Aorta (tissue), 5 donors: ENCODE measurements around the gene SLC35F3. TPM values are rescaled to one million over a fixed set of nuclear protein-coding genes. Genes with fewer than 3 reads are reported as not detected.
"Not testable (repeated sequence)": the region's sequence is repeated elsewhere in the genome, so short reads cannot be mapped to it uniquely, and the experiment has no call there.

Experiments used
- ATAC-seq: fragments of 200-7000 bp; cut with Tn5 transposase; one replicate; pipeline ENCODE4 v1.9.1; 2022; ENCODE audit warnings: moderate library complexity; ENCODE audit not compliant: low FRiP score
- DNase-seq, 2 donors: peaks; one replicate each; pipeline ENCODE4 v3.0.0-alpha.2; 2020
- H3K27ac ChIP-seq, 2 donors: one replicate each; pipeline ENCODE4 v1.5.1; 2013; ENCODE audit warnings: low read length in 2 of 2, mild to moderate bottlenecking in 2 of 2, moderate library complexity in 2 of 2, control low read depth in 1 of 2, inconsistent platforms in 1 of 2, low read depth in 1 of 2
- H3K27me3 ChIP-seq, 2 donors: one replicate each; pipeline ENCODE4 v1.6.1; 2013; ENCODE audit warnings: control low read depth in 1 of 2, low read length in 1 of 2, mild to moderate bottlenecking in 1 of 2, moderate library complexity in 1 of 2; ENCODE audit not compliant: insufficient read depth in 2 of 2, control insufficient read depth in 1 of 2
- H3K36me3 ChIP-seq, 2 donors: one replicate each; pipeline ENCODE4 v1.6.1; 2013; ENCODE audit warnings: control low read depth in 1 of 2, low read length in 1 of 2, mild to moderate bottlenecking in 1 of 2; ENCODE audit not compliant: insufficient read depth in 2 of 2, control insufficient read depth in 1 of 2
- H3K4me1 ChIP-seq, 2 donors: one replicate each; pipeline ENCODE4 v1.6.1; 2013; ENCODE audit warnings: low read length in 2 of 2, control low read depth in 1 of 2, mild to moderate bottlenecking in 1 of 2, moderate library complexity in 1 of 2; ENCODE audit not compliant: insufficient read depth in 2 of 2, control insufficient read depth in 1 of 2
- H3K4me3 ChIP-seq, 2 donors: one replicate each; pipeline ENCODE4 v1.5.1; 2013; ENCODE audit warnings: low read length in 2 of 2, control low read depth in 1 of 2, mild to moderate bottlenecking in 1 of 2
- H3K9me3 ChIP-seq: one replicate; pipeline ENCODE4 v1.6.1; 2013; ENCODE audit warnings: mild to moderate bottlenecking, low read length; ENCODE audit not compliant: control insufficient read depth
- WGBS, 2 donors: extraction: QIAGEN DNeasy Blood & Tissue Kit; methylation state at CpG; one replicate each; pipeline ENCODE4 v1.1.7; 2013; 5-methylcytosine and 5-hydroxymethylcytosine counted together
- intact Hi-C, 2 donors: fragments of 100-400 bp; cut with DNase I; formaldehyde crosslinking; loops; one replicate each; pipeline versions ENCODE4 v1.14.2 to v1.15.0; 2022
- polyA plus RNA-seq, 2 donors: library from polyadenylated mRNA; stranded (reverse); fragments of 200-250 nt; gene quantifications; one replicate each; pipeline ENCODE4 v1.2.3, GENCODE V29; 2013
- total RNA-seq, 2 donors: library from RNA; stranded (reverse); fragmentation: NEBNext Ultra II Directional; extraction: Animal tissue kit (Norgen Biotek cat#: 25700); gene quantifications; one replicate each; pipeline ENCODE4 v1.2.1, GENCODE V29; 2021
- donor health status: healthy with polysubstance abuse.
- donor health status: Bipolar disorder and iron deficiency.
- donor health status: DM: no; HTN: no; CAD: no.
- donor health status: DM: no; HTN: no; CAD: no.
- donor health status: DM: yes; HTN: yes; CAD: no.

Gene SLC35F3
- total and polyA plus RNA-seq, 4 donors = 0.12 TPM; not detected in 3

DNA sequence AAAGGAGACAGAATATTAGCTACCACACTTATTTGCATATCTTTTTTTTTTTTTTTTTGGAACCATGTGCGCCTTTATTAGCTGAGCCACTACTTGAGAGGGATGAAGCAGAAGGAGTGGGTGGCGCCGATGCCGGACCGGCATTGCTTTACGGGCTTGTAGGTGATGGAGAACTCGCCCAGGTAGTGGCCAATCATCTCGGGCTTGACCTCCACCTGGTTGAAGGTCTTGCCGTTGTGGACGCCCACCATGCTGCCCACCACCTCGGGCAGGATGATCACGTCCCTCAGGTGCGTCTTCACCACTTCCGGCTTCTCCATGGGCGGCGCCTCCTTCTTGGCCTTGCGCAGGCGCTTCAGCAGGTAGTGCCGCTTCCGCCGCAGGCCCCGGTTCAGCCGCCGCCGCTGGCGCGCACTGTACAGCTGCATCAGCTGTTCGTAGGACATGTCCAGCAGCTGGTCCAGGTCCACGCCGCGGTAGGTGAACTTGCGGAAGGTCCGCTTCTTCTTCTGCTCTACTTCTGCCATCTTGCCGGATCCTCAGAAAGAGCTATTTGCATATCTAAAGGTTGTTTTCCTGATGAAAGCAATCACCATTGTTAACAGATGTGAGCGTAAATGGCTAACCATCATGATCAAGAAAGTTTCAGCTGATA is 452.3 kb downstream of the SLC35F3 start:
- WGBS, 2 donors = 41 to 48% methylated on average over 35 of the region's 35 CpGs
- DNase-seq, H3K9me3 ChIP-seq, H3K27me3 ChIP-seq, H3K27ac ChIP-seq, H3K4me1 ChIP-seq, H3K36me3 ChIP-seq, ATAC-seq, intact Hi-C loops, H3K4me3 ChIP-seq: not testable (repeated sequence)

- Histone ChIP-seq H3K27me3 (peaks cover 0 to 2% of the 10 kb centered on the region in 2 donors), H3K27ac (no peak overlapping the region), H3K4me1 (no peaks in the 10 kb centered on the region), H3K4me3 (no peak overlapping the region), H3K36me3 (no peaks in the 10 kb centered on the region), H3K9me3 (no peaks in the 10 kb centered on the region)
- intact Hi-C loops = no loop called here
- DNase-seq = no peak
- no peak for ATAC-seq
Measured at GRCh38 chr1:234357831-234358230, 453.4 kb downstream of the SLC35F3 start.

DNA sequence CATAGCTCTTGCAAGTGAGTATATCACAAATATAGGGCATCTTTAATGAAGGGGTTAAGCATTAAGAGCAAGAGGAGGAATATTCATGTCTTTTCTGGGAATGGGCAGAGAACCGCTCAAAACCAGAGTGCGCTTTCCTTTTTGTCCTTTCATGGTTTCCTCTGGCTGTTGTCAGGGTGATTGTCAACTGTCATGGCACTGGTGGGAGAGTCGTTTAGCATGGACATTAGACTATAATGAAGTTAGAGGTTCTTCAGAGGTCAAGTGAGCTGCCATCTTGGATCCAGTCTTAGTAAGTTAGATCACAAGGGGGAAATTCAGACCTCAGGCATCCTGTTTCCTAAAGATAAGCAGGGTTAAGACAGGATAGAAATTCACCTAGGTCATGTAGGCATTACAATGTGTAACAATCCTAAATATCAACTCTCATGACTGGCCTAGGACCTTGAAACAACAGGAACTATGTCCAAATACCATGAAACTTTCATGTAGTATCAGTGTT is 456.7 kb downstream of the SLC35F3 start:
- Histone ChIP-seq H3K27ac (no peak overlapping the region), H3K9me3 (no peaks in the 10 kb centered on the region), H3K27me3 (peaks cover 0 to 2% of the 10 kb centered on the region in 2 donors), H3K4me1 (no peaks in the 10 kb centered on the region), H3K4me3 (no peak overlapping the region), H3K36me3 (no peaks in the 10 kb centered on the region)
- 91% methylated on average over 3 of the region's 3 CpGs for WGBS, 2 donors
- intact Hi-C loops = no loop called here
- ATAC-seq (no peak), DNase-seq (no peak)

- intact Hi-C loops = no loop called here
- Histone ChIP-seq H3K9me3 (no peaks in the 10 kb centered on the region), H3K27me3 (peaks cover 0 to 2% of the 10 kb centered on the region in 2 donors), H3K4me1 (no peaks in the 10 kb centered on the region), H3K36me3 (no peaks in the 10 kb centered on the region), H3K4me3 (no peak overlapping the region), H3K27ac (no peak overlapping the region)
- DNase-seq (no peak), ATAC-seq (no peak)
- 62 to 82% methylated on average over 2 of the region's 2 CpGs for WGBS, 2 donors
Measured at GRCh38 chr1:234362558-234362957, 458.1 kb downstream of the SLC35F3 start.

DNA sequence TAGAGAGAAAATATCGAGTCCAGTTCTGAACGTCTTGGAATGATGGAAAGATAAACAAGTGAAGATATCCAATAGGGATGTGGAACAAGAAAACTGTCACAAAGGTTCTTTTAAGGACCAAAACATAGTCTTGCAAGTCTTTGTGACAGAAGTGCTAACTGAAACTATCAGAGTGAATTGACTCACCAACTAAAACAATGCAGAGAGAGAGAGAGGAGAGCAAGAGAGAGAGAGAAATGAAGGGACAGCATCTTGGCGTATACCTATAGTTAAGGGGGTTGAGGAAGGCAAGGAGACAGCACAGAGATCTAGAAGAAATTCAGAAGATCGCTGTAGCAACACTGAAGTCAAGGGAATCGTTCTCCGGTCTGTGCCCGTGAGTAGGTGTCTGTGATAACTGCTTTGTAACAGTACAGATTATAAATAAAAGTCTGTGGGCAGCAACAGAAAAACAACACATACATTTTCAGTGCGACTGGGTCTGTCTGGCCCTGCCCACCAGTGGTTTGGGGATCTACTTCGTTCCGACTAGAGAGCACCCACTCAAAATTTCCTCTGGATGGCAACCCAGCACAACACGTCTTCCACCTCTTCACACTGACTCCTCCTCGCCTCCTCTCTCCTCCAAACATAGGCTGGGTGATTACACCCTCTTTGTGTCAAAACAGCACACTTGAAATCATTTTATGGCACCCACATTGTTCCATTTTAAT is 464.0 kb downstream of the SLC35F3 start:
- ATAC-seq (no peak), DNase-seq (no peak)
- intact Hi-C loops = no loop called here

DNA sequence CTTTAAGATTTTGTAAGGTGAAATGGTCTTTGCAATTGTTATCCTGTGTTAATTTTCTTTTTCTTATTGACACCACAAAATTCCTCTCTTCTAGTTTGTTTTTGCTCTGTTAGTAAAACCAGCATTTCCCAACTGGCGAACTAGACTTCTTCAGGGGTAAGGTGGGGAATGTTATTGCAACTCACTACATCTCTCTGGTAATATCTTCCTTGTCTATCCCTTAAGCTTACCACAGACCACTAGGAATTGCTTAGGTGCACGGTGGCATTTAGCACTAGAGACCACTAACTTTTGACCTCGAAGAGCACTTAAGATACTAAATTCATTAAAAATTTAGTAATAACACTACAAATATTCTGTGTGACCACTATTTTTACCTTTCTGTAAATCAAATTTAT is 464.6 kb downstream of the SLC35F3 start:
- WGBS, 2 donors = 76 to 82% methylated on average over 3 of the region's 3 CpGs
- Histone ChIP-seq H3K4me1 (no peaks in the 10 kb centered on the region), H3K27ac (no peak overlapping the region), H3K36me3 (no peaks in the 10 kb centered on the region), H3K9me3 (no peaks in the 10 kb centered on the region), H3K4me3 (no peak overlapping the region), H3K27me3 (no peaks in the 10 kb centered on the region)
- ATAC-seq (no peak), DNase-seq (no peak)
- intact Hi-C loops = no loop called here

More for the DNA sequence above, 464.0 kb downstream of the SLC35F3 start:
- WGBS, 2 donors = 72 to 74% methylated on average over 12 of the region's 12 CpGs
- Histone ChIP-seq H3K4me3 (no peak overlapping the region), H3K9me3 (no peaks in the 10 kb centered on the region), H3K4me1 (no peaks in the 10 kb centered on the region), H3K27ac (no peak overlapping the region), H3K27me3 (no peaks in the 10 kb centered on the region), H3K36me3 (no peaks in the 10 kb centered on the region)

GRCh38 chr1:234369784-234370183 is 465.3 kb downstream of the SLC35F3 start:
- DNase-seq (no peak), ATAC-seq (no peak)
- intact Hi-C loops = no loop called here
- Histone ChIP-seq H3K36me3 (no peaks in the 10 kb centered on the region), H3K4me3 (no peak overlapping the region), H3K27me3 (no peaks in the 10 kb centered on the region), H3K9me3 (no peaks in the 10 kb centered on the region), H3K4me1 (peaks cover 0 to 4% of the 10 kb centered on the region in 2 donors), H3K27ac (no peak overlapping the region)
- WGBS, 2 donors = 82 to 85% methylated on average over 1 of the region's 1 CpG

GRCh38 chr1:234371414-234371813 is 466.9 kb downstream of the SLC35F3 start:
- Histone ChIP-seq H3K4me3 (no peak overlapping the region), H3K9me3 (no peaks in the 10 kb centered on the region), H3K36me3 (no peaks in the 10 kb centered on the region), H3K27me3 (no peaks in the 10 kb centered on the region), H3K4me1 (peaks cover 0 to 4% of the 10 kb centered on the region in 2 donors), H3K27ac (no peak overlapping the region)
- intact Hi-C loops = no loop called here
- DNase-seq = no peak
- ATAC-seq = no peak
- 49 to 58% methylated on average over 2 of the region's 2 CpGs for WGBS, 2 donors
